ENCODE results near the gene LRP2BP. TPM values are rescaled to one million over a fixed set of nuclear protein-coding genes. Genes with fewer than 3 reads are reported as not detected.

LRP2BP gene
- total RNA-seq, 1 experiment from 2014 or later, result 0.85 TPM

DNA sequence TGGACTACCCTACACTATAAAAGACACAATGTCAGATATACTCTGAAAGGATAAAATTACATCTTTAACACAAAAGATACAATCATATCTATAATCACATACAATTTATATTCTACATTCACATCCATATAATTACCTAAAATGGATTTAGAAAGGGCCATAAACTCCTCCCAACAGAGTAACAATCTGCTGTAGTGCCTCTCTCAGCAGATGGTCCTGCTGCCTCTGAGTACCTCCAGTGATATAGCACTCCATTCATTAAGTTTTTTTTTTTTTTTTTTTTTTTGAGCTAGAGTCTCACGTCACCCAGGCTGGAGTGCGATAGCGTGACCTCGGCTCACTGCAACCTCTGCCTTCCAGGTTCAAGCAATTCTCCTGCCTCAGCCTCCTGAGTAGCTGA, 8.3 kb upstream of the LRP2BP start:
- H3F3A ChIP-seq (ENCODE audit: insufficient read depth, low read depth), result no peaks in the 10 kb centered on the region
- no peaks in the 10 kb centered on the region for H4K20me1 ChIP-seq (ENCODE audit: insufficient read depth)
- no peak overlapping the region for H3K27ac ChIP-seq
- no peaks in the 10 kb centered on the region for H3K9me2 ChIP-seq (ENCODE audit: insufficient read depth)
- DNase-seq, result no peak
- TF ChIP-seq, protein P1, sequence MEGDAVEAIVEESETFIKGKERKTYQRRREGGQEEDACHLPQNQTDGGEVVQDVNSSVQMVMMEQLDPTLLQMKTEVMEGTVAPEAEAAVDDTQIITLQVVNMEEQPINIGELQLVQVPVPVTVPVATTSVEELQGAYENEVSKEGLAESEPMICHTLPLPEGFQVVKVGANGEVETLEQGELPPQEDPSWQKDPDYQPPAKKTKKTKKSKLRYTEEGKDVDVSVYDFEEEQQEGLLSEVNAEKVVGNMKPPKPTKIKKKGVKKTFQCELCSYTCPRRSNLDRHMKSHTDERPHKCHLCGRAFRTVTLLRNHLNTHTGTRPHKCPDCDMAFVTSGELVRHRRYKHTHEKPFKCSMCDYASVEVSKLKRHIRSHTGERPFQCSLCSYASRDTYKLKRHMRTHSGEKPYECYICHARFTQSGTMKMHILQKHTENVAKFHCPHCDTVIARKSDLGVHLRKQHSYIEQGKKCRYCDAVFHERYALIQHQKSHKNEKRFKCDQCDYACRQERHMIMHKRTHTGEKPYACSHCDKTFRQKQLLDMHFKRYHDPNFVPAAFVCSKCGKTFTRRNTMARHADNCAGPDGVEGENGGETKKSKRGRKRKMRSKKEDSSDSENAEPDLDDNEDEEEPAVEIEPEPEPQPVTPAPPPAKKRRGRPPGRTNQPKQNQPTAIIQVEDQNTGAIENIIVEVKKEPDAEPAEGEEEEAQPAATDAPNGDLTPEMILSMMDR (conservative IDR thresholded peaks at IDR 0.05), result no peak
- TF ChIP-seq EZH2 (IDR thresholded peaks at IDR 0.05; ENCODE audit: low read depth), result no peak
- no peaks in the 10 kb centered on the region for H3K79me2 ChIP-seq (ENCODE audit: low read depth)
- no peaks in the 10 kb centered on the region for H3K36me3 ChIP-seq (ENCODE audit: low read depth)
- no peaks in the 10 kb centered on the region for H3K27me3 ChIP-seq (ENCODE audit: insufficient read depth, low read depth)
- H3K9me3 ChIP-seq (ENCODE audit: insufficient read depth, low read depth), result no peaks in the 10 kb centered on the region
- no peak overlapping the region for H3K4me3 ChIP-seq
- no peak overlapping the region for H3K4me2 ChIP-seq
- H3K4me1 ChIP-seq (replicated peaks; ENCODE audit: insufficient read depth), result no peaks in the 10 kb centered on the region
- H2AFZ ChIP-seq, result no peak overlapping the region
- CTCF ChIA-PET, result interaction anchor here (0.5 to 0.6 kb wide), 2 partner anchors 10 to 242 kb away, joined by 4 to 6 read pairs; no protein-coding TSS in a partner anchor
- intact Hi-C loops (cut with micrococcal nuclease; ENCODE audit: unreplicated experiment), result no loop called here
- POLR2A ChIA-PET (ENCODE audit: unreplicated experiment), result interaction anchor here (0.6 kb wide), 1 partner anchor 208 kb away, joined by 11 read pairs; no protein-coding TSS in a partner anchor
- BruUV-seq (replicated peaks), result no TSS peak

DNA sequence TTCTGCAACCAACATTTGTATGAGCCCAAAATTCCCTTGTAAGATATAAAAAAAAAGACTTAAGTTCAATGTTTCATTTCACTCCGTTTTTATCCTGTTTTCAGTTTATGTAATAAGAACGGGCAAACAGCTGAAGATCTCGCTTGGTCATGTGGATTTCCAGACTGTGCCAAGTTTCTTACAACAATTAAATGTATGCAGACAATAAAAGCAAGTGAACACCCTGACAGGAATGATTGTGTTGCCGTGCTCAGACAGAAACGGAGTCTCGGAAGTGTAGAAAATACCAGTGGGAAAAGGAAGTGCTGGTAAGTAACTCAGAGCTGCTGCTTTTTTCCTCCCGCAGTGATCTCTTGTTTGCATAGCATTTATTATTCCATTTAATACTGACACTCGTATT, 3.7 kb upstream of the LRP2BP start:
- no peak overlapping the region for H3K4me3 ChIP-seq
- no peak overlapping the region for H2AFZ ChIP-seq
- no peak for DNase-seq
- no peak overlapping the region for H3K27ac ChIP-seq
- BruUV-seq (replicated peaks), result no TSS peak
- H3K36me3 ChIP-seq (ENCODE audit: low read depth), result no peaks in the 10 kb centered on the region
- H3K9me3 ChIP-seq (ENCODE audit: insufficient read depth, low read depth), result no peaks in the 10 kb centered on the region
- H3K79me2 ChIP-seq (ENCODE audit: low read depth), result no peaks in the 10 kb centered on the region
- no peaks in the 10 kb centered on the region for H3K9me2 ChIP-seq (ENCODE audit: insufficient read depth)
- no peaks in the 10 kb centered on the region for H4K20me1 ChIP-seq (ENCODE audit: insufficient read depth)
- intact Hi-C loops (cut with micrococcal nuclease; ENCODE audit: unreplicated experiment), result loop anchor here (10.0 kb wide), 1 partner anchor 195 kb away; no protein-coding TSS in a partner anchor
- peaks cover 15% of the 10 kb centered on the region for H3F3A ChIP-seq (ENCODE audit: insufficient read depth, low read depth)
- H3K4me1 ChIP-seq (replicated peaks; ENCODE audit: insufficient read depth), result peaks cover 16% of the 10 kb centered on the region
- no peak overlapping the region for H3K4me2 ChIP-seq
- POLR2A ChIA-PET (ENCODE audit: unreplicated experiment), result no interaction called here
- H3K27me3 ChIP-seq (ENCODE audit: insufficient read depth, low read depth), result no peaks in the 10 kb centered on the region
- CTCF ChIA-PET, result no interaction called here
- TF ChIP-seq EZH2 (IDR thresholded peaks at IDR 0.05; ENCODE audit: low read depth), result no peak
- TF ChIP-seq, protein P1 (conservative IDR thresholded peaks at IDR 0.05), result no peak

DNA sequence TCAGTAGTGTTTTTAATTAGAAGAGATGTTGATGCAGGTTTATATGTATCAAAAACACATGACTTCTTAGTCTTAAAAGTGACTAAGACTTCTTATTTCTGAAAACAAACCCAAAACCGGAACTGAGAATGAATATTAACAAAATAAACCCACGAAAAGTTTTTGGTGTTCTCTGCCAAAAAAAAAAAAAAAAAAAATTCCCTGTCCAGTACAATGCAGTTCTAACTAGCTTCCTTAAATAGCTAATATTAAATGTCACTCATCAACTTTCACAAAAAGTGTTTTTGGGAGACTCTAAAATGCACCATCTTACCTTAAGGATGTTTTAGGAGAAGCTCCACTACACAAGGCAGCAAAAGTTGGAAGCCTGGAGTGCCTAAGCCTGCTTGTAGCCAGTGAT, 2.9 kb upstream of the LRP2BP start:
- ChIA-PET POLR2A (ENCODE audit: unreplicated experiment) (no interaction called here), CTCF (interaction anchor here (0.6 to 0.7 kb wide), 2 partner anchors 205 to 417 kb away, joined by 3 to 11 read pairs; no protein-coding TSS in a partner anchor)
- TF ChIP-seq, protein P1 (conservative IDR thresholded peaks at IDR 0.05), result no peak
- no peak for TF ChIP-seq EZH2 (IDR thresholded peaks at IDR 0.05; ENCODE audit: low read depth)
- H3K9me2 ChIP-seq (ENCODE audit: insufficient read depth), result no peaks in the 10 kb centered on the region
- H3K4me1 ChIP-seq (replicated peaks; ENCODE audit: insufficient read depth), result peaks cover 16% of the 10 kb centered on the region
- H2AFZ ChIP-seq, result no peak overlapping the region
- no peak for DNase-seq
- intact Hi-C loops (cut with micrococcal nuclease; ENCODE audit: unreplicated experiment), result loop anchor here (10.0 kb wide), 1 partner anchor 196 kb away; no protein-coding TSS in a partner anchor
- no TSS peak for BruUV-seq (replicated peaks)
- no peaks in the 10 kb centered on the region for H3K36me3 ChIP-seq (ENCODE audit: low read depth)
- no peak overlapping the region for H3K4me3 ChIP-seq
- peaks cover 15% of the 10 kb centered on the region for H3F3A ChIP-seq (ENCODE audit: insufficient read depth, low read depth)
- no peak overlapping the region for H3K27ac ChIP-seq
- no peaks in the 10 kb centered on the region for H4K20me1 ChIP-seq (ENCODE audit: insufficient read depth)
- H3K27me3 ChIP-seq (ENCODE audit: insufficient read depth, low read depth), result no peaks in the 10 kb centered on the region
- H3K4me2 ChIP-seq, result no peak overlapping the region
- no peaks in the 10 kb centered on the region for H3K9me3 ChIP-seq (ENCODE audit: insufficient read depth, low read depth)
- H3K79me2 ChIP-seq (ENCODE audit: low read depth), result no peaks in the 10 kb centered on the region

Measured in PC-9 (cell line).